Type B pancreatic cell (in vitro differentiated cells): Measurements from ENCODE around the gene KARS1. TPM values are rescaled to one million over a fixed set of nuclear protein-coding genes. Genes with fewer than 3 reads are reported as not detected.
"Not testable (repeated sequence)": the region's sequence is repeated elsewhere in the genome, so short reads cannot be mapped to it uniquely, and the experiment has no call there.

ENCODE experiments used
- DNase-seq: peaks from one replicate; pipeline ENCODE4 v3.0.0; 2021; ENCODE audit warnings: mixed read lengths; ENCODE audit not compliant: unreplicated experiment; ENCODE audit errors: extremely low spot score
- H3K27ac Mint-ChIP-seq: 2 replicates; pipeline ENCODE4 v1.8.0; 2021; ENCODE audit warnings: mild to moderate bottlenecking, mixed read lengths
- H3K27me3 Mint-ChIP-seq: 2 replicates; pipeline ENCODE4 v1.8.0; 2021; ENCODE audit warnings: mixed read lengths
- H3K36me3 Mint-ChIP-seq: 2 replicates; pipeline ENCODE4 v1.8.0; 2021; ENCODE audit warnings: mixed read lengths
- H3K4me1 Mint-ChIP-seq: one replicate; pipeline ENCODE4 v1.8.0; 2021; ENCODE audit warnings: mixed read lengths; ENCODE audit not compliant: unreplicated experiment
- H3K4me3 Mint-ChIP-seq: 2 replicates; pipeline ENCODE4 v1.8.0; 2021; ENCODE audit warnings: mild to moderate bottlenecking, mixed read lengths
- H3K9me3 Mint-ChIP-seq: 2 replicates; pipeline ENCODE4 v1.8.0; 2021; ENCODE audit warnings: mixed read lengths
- total RNA-seq: library from RNA; stranded (reverse); gene quantifications from 2 replicates; pipeline ENCODE4 v1.2.1, GENCODE V29; 2021; ENCODE audit warnings: low replicate concordance
- TF ChIP-seq, protein P1 (sequence below): fragments of 200-600 bp; sonication (generic); conservative IDR thresholded peaks from 2 replicates; pipeline ENCODE4 v1.5.0; 2021; ENCODE audit warnings: antibody characterized with exemption, mild to moderate bottlenecking

KARS1 gene
- total RNA-seq, 1 donor from 2014 or later: 129 TPM

GRCh38 chr16:75603241-75603640 lies 44.2 kb downstream of the KARS1 start:
- Mint-ChIP-seq H3K27me3 (no peaks in the 10 kb centered on the region), H3K4me1 (no peaks in the 10 kb centered on the region), H3K9me3 (no peaks in the 10 kb centered on the region), H3K27ac (no peak overlapping the region), H3K36me3 (peaks cover 40% of the 10 kb centered on the region), H3K4me3 (no peak overlapping the region)
- TF ChIP-seq, protein P1, sequence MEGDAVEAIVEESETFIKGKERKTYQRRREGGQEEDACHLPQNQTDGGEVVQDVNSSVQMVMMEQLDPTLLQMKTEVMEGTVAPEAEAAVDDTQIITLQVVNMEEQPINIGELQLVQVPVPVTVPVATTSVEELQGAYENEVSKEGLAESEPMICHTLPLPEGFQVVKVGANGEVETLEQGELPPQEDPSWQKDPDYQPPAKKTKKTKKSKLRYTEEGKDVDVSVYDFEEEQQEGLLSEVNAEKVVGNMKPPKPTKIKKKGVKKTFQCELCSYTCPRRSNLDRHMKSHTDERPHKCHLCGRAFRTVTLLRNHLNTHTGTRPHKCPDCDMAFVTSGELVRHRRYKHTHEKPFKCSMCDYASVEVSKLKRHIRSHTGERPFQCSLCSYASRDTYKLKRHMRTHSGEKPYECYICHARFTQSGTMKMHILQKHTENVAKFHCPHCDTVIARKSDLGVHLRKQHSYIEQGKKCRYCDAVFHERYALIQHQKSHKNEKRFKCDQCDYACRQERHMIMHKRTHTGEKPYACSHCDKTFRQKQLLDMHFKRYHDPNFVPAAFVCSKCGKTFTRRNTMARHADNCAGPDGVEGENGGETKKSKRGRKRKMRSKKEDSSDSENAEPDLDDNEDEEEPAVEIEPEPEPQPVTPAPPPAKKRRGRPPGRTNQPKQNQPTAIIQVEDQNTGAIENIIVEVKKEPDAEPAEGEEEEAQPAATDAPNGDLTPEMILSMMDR: no peak
- no peak for DNase-seq

DNA sequence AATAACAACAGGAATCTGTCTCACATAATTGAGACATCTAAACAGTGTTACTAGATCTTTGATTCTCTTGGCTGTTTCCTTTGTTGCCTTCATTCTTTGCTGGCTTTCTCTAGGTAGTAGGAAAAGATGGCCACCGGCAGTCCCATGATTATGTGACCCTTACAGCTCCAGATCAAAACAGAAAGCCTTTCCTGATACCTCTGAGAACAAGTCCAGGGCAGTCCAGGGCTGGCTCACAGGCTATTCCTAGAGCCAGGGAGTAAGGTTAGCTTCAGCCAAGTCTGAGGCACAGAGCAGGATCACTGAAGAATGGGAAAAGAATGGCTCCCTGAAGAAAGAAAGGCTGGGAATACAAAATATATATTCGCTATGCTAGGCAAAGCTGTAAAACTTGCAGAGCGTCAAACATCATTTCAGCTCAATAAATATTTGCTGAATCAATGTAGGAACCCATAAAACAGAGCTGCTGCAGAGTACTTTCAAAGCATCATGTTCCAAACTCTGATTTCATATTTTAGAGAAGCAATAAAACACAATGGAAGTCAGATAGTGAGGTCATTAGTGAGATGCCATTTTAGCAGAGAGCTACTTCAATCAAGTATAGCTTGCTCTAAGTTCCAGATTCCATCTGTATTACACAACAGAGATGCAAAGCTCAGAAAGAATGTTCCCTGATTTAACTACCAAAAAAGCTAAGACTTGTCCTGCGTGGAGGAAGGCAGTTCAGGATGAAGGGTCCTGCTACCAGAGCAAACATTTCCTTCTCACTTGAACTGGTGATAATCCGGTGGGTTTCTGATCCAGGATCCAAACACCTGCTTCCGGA lies 47.8 kb downstream of the KARS1 start:
- H3K4me3 Mint-ChIP-seq: no peak overlapping the region
- DNase-seq: no peak

DNA sequence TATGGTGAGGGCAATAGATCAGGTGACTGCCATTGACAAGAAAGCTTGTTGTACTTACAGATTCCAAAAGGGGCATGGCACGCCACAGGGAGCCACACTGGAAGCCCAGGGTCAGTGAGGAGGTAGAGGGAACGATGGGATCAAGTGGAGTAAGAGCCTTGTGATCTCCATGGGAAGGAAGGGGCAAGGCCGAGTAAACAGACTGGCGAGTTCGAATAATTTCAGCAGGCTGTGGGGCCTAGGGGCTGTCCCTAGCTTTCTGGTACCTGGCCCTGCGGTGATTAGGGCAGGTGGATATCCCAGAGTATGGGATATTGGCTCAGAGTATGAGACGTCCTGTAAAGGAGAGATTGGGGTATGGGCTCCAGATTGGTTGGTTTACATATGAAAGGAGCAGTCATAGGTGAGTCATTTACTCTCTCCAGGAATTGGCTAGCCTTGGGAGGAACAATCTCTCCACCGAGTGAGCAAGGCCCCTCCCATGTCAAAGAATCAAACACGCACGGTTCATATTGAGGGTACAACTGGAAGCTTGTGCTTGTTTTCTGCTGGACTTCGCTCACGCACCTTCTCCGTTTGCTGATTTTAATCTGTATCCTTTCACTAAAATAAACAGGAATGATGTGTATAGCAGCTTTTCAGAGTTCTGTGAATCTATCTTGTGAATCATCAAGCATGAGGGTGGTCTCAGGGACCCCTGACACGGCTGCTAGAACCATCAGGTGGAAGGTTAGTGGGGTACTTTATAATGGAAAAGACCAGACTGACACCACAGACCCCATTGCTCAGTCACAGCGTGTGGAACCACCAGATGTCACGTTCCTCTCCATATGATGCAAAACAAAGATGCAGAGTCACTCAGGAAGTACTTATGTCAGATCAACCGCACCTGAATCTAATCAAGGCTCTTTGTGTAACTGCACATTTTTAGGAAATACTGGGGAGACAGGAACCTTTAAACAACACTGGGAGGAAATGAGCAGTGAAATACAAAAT lies 53.3 kb downstream of the KARS1 start:
- Mint-ChIP-seq H3K4me1 (peaks cover 7% of the 10 kb centered on the region), H3K27ac (peak overlapping the region; percentile 3), H3K27me3 (no peaks in the 10 kb centered on the region), H3K9me3 (no peaks in the 10 kb centered on the region), H3K4me3 (no peak overlapping the region), H3K36me3 (peaks cover 15% of the 10 kb centered on the region)
- no peak for DNase-seq
- TF ChIP-seq, protein P1: no peak

More for the DNA sequence above, 47.8 kb downstream of the KARS1 start:
- Mint-ChIP-seq H3K36me3 (peaks cover 42% of the 10 kb centered on the region), H3K9me3 (no peaks in the 10 kb centered on the region), H3K27me3 (no peaks in the 10 kb centered on the region), H3K27ac (no peak overlapping the region), H3K4me1 (peaks cover 2% of the 10 kb centered on the region)
- TF ChIP-seq, protein P1: no peak

DNA sequence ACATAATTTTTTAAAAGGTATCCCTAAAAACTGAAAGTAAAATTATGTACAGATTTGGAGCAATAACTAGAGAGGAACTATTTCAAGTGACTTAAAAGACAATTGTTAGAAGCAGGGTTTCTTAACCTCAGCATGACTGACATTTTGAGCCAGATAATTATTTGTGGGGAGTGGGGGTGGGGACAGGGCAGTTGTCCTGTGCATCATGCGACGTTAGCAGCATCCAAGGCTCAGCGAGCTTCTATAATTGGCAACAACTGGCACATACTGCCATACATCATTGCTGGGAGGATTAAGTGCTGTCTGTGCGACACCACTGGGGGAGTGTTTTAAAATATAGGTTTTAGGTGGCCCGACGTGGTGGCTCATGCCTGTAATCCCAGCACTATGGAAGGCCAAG lies 54.2 kb downstream of the KARS1 start:
- no peaks in the 10 kb centered on the region for H3K27me3 Mint-ChIP-seq
- peaks cover 7% of the 10 kb centered on the region for H3K4me1 Mint-ChIP-seq
- TF ChIP-seq, protein P1: no peak
- DNase-seq: no peak
- H3K4me3 Mint-ChIP-seq: no peak overlapping the region
- H3K36me3 Mint-ChIP-seq: peaks cover 15% of the 10 kb centered on the region
- H3K27ac Mint-ChIP-seq: no peak overlapping the region
- H3K9me3 Mint-ChIP-seq: no peaks in the 10 kb centered on the region

- H3K4me3 Mint-ChIP-seq, H3K27ac Mint-ChIP-seq, DNase-seq, H3K27me3 Mint-ChIP-seq, H3K4me1 Mint-ChIP-seq, H3K36me3 Mint-ChIP-seq, H3K9me3 Mint-ChIP-seq: not testable (repeated sequence)
Measured at GRCh38 chr16:75591927-75592326, 55.5 kb downstream of the KARS1 start.
